Fibroblast of pulmonary artery (primary cell): Measurements from ENCODE around the gene ADGRL3.
A peak's percentile ranks its signal among the peaks of the same experiment; 100 is the strongest.

ENCODE experiments used
- DNase-seq: peaks from one replicate; pipeline ENCODE4 v3.0.0-alpha.2; 2010; ENCODE audit warnings: low read depth
- H3K4me3 ChIP-seq: replicated peaks from 2 replicates; pipeline ENCODE4 v1.5.1; 2011; ENCODE audit warnings: low read depth, mild to moderate bottlenecking, control low read depth, low read length, moderate library complexity
- CTCF ChIP-seq: IDR thresholded peaks from 2 replicates; pipeline ENCODE4 v1.5.1; 2011; ENCODE audit warnings: mild to moderate bottlenecking, control low read depth, low read length, inconsistent platforms; ENCODE audit errors: missing control alignments

The ADGRL3 gene

GRCh38 chr4:61301271-61301670 lies 101.1 kb downstream of the ADGRL3 start:
- no peak overlapping the region for H3K4me3 ChIP-seq
- TF ChIP-seq CTCF = no peak
- DNase-seq = no peak

- TF ChIP-seq CTCF = no peak
- no peak for DNase-seq
Measured at GRCh38 chr4:61308033-61308432, 107.9 kb downstream of the ADGRL3 start.

GRCh38 chr4:61309616-61310015 lies 109.5 kb downstream of the ADGRL3 start:
- TF ChIP-seq CTCF = no peak
- H3K4me3 ChIP-seq = no peak overlapping the region
- DNase-seq = no peak

More at GRCh38 chr4:61308033-61308432, 107.9 kb downstream of the ADGRL3 start:
- no peak overlapping the region for H3K4me3 ChIP-seq

- TF ChIP-seq CTCF = no peak
Measured at GRCh38 chr4:61312526-61312925, 112.4 kb downstream of the ADGRL3 start.

GRCh38 chr4:61318431-61318830 lies 118.3 kb downstream of the ADGRL3 start:
- DNase-seq = no peak
- no peak overlapping the region for H3K4me3 ChIP-seq
- no peak for TF ChIP-seq CTCF

More at GRCh38 chr4:61312526-61312925, 112.4 kb downstream of the ADGRL3 start:
- H3K4me3 ChIP-seq = no peak overlapping the region
- DNase-seq = peak; percentile 53

- no peak for DNase-seq
- H3K4me3 ChIP-seq = no peak overlapping the region
- TF ChIP-seq CTCF = no peak
Measured at GRCh38 chr4:61319156-61319555, 119.0 kb downstream of the ADGRL3 start.

GRCh38 chr4:61320154-61320553 lies 120.0 kb downstream of the ADGRL3 start:
- no peak for DNase-seq
- no peak overlapping the region for H3K4me3 ChIP-seq
- no peak for TF ChIP-seq CTCF
